Measurements from ENCODE around the gene ACADVL.

DNA sequence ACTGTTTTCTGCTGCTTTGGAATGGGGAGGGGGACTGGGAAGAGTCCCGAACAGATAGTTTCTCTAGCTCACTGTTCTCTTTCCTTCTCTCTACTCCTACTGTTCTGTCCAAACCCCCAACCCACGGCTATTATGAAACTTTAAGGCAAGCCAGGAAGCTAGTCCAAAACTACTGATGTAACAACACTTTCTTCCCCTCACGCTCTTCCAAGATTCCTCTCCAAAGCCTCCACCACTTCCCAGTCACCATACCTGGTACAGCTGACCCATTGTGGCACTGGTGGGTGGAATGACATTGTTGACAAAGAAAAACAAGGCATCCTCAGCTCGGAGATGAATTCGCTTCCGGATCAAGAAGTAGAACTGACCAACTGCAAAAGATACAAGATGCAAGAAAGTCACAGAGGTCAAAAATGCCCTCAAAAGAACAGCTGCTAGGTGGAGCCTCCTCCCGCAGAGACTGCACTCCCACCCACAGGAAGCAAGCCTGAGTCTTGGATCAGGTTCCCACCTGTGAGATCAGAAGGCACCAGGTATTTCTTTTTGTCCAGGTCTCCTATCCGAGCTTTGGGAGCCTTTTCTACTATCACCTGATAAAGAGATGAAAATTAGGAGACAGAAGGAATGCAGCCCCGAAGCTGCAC, 21.5 kb downstream of the ACADVL start:
- TF ChIP-seq GATA2 (IDR thresholded peaks at IDR 0.05; ENCODE audit: low read depth, low read length) (no peak), GATA3 (IDR thresholded peaks at IDR 0.05; ENCODE audit: low read depth, low read length) (no peak)

Measured in SH-SY5Y (cell line).